ENCODE data around the gene SUGCT.
A peak's percentile ranks its signal among the peaks of the same experiment; 100 is the strongest.

SUGCT gene

GRCh38 chr7:40811666-40812065 is 676.9 kb downstream of the SUGCT start:
- no peak for DNase-seq (ENCODE audit: low read depth, low spot score)

GRCh38 chr7:40815022-40815421 is 680.2 kb downstream of the SUGCT start:
- no peak for DNase-seq (ENCODE audit: low read depth, low spot score)

GRCh38 chr7:40815512-40815911 is 680.7 kb downstream of the SUGCT start:
- DNase-seq (ENCODE audit: low read depth, low spot score) = no peak

GRCh38 chr7:40822861-40823260 is 688.1 kb downstream of the SUGCT start:
- no peak for DNase-seq (ENCODE audit: low read depth, low spot score)

GRCh38 chr7:40824461-40824860 is 689.7 kb downstream of the SUGCT start:
- no peak for DNase-seq (ENCODE audit: low read depth, low spot score)

GRCh38 chr7:40826411-40827221 is 691.8 kb downstream of the SUGCT start:
- no peak for DNase-seq (ENCODE audit: low read depth, low spot score)

- no peak for DNase-seq (ENCODE audit: low read depth, low spot score)
These were observed 692.6 kb downstream of the SUGCT start for GRCh38 chr7:40827222-40828085.

GRCh38 chr7:40828686-40829600 is 694.1 kb downstream of the SUGCT start:
- peak; percentile 90 for DNase-seq (ENCODE audit: low read depth, low spot score)

- no peak for DNase-seq (ENCODE audit: low read depth, low spot score)
These were observed 698.5 kb downstream of the SUGCT start for GRCh38 chr7:40833191-40833887.

GRCh38 chr7:40833888-40834234 is 699.1 kb downstream of the SUGCT start:
- no peak for DNase-seq (ENCODE audit: low read depth, low spot score)

GRCh38 chr7:40836218-40836617 is 701.4 kb downstream of the SUGCT start:
- DNase-seq (ENCODE audit: low read depth, low spot score) = no peak

GRCh38 chr7:40839881-40840280 is 705.1 kb downstream of the SUGCT start:
- no peak for DNase-seq (ENCODE audit: low read depth, low spot score)

GRCh38 chr7:40840990-40841389 is 706.2 kb downstream of the SUGCT start:
- DNase-seq (ENCODE audit: low read depth, low spot score) = no peak

- DNase-seq (ENCODE audit: low read depth, low spot score) = no peak
These were observed 707.8 kb downstream of the SUGCT start for GRCh38 chr7:40842641-40843040.

GRCh38 chr7:40843338-40843985 is 708.7 kb downstream of the SUGCT start:
- no peak for DNase-seq (ENCODE audit: low read depth, low spot score)

- DNase-seq (ENCODE audit: low read depth, low spot score) = no peak
These were observed 711.1 kb downstream of the SUGCT start for GRCh38 chr7:40845943-40846342.

- DNase-seq (ENCODE audit: low read depth, low spot score) = no peak
These were observed 713.1 kb downstream of the SUGCT start for GRCh38 chr7:40847921-40848320.

- no peak for DNase-seq (ENCODE audit: low read depth, low spot score)
These were observed 713.9 kb downstream of the SUGCT start for GRCh38 chr7:40848541-40849221.

GRCh38 chr7:40850017-40850416 is 715.2 kb downstream of the SUGCT start:
- DNase-seq (ENCODE audit: low read depth, low spot score) = no peak

- DNase-seq (ENCODE audit: low read depth, low spot score) = no peak
These were observed 716.2 kb downstream of the SUGCT start for GRCh38 chr7:40851001-40851400.

All from smooth muscle cell of the brain vasculature (primary cell).